Stimulated activated effector memory CD8-positive, alpha-beta T cell treated with anti-CD3 and anti-CD28 coated beads, Interleukin-12 subunit alpha, Interleukin-12 subunit beta, amount 100 ng/mL, for 72 hours (primary cell): ENCODE results near the gene NOTCH2.

ENCODE experiments used
- ATAC-seq: fragments of 150-1000 bp; cut with Tn5 transposase; 2 replicates; pipeline ENCODE4 v1.10.0; 2021
- DNase-seq, 2 donors: peaks; one replicate each; pipeline ENCODE4 v3.0.0; 2021 to 2022; ENCODE audit warnings: low spot score in 2 of 2
- H3K27ac Mint-ChIP-seq: one replicate; pipeline ENCODE4 v1.8.0; 2022; ENCODE audit warnings: mild to moderate bottlenecking, mixed read lengths
- H3K36me3 Mint-ChIP-seq: one replicate; pipeline ENCODE4 v1.8.0; 2022; ENCODE audit warnings: mild to moderate bottlenecking, mixed read lengths
- H3K4me1 Mint-ChIP-seq: one replicate; pipeline ENCODE4 v1.8.0; 2022; ENCODE audit warnings: mixed read lengths
- H3K4me3 Mint-ChIP-seq: one replicate; pipeline ENCODE4 v1.8.0; 2022; ENCODE audit warnings: mild to moderate bottlenecking, mixed read lengths
- H3K9me3 Mint-ChIP-seq: one replicate; pipeline ENCODE4 v1.8.0; 2022; ENCODE audit warnings: mixed read lengths

The NOTCH2 gene

DNA sequence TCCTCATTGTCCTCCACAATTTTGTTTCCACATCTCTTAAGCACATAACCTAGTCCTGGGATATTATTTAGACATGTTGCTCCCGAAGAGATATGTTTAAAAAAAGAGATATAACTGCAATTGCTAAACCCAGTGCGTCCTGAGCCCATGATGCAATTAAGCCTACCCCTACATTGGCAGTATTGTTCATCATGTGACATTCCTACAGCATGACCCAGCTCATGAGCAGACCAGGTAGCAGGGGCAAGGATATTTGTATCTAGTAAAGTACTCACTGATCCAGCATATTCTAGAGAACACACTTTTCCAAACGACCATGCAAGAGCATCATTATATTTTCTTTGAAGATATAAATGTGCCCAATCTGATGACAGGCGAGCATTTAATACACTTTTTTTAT, 174.4 kb downstream of the NOTCH2 start:
- Mint-ChIP-seq H3K27ac (no peak overlapping the region), H3K9me3 (no peaks in the 10 kb centered on the region), H3K4me3 (no peak overlapping the region), H3K4me1 (peaks cover 10% of the 10 kb centered on the region), H3K36me3 (no peaks in the 10 kb centered on the region)
- ATAC-seq (no peak), DNase-seq (no peak)

DNA sequence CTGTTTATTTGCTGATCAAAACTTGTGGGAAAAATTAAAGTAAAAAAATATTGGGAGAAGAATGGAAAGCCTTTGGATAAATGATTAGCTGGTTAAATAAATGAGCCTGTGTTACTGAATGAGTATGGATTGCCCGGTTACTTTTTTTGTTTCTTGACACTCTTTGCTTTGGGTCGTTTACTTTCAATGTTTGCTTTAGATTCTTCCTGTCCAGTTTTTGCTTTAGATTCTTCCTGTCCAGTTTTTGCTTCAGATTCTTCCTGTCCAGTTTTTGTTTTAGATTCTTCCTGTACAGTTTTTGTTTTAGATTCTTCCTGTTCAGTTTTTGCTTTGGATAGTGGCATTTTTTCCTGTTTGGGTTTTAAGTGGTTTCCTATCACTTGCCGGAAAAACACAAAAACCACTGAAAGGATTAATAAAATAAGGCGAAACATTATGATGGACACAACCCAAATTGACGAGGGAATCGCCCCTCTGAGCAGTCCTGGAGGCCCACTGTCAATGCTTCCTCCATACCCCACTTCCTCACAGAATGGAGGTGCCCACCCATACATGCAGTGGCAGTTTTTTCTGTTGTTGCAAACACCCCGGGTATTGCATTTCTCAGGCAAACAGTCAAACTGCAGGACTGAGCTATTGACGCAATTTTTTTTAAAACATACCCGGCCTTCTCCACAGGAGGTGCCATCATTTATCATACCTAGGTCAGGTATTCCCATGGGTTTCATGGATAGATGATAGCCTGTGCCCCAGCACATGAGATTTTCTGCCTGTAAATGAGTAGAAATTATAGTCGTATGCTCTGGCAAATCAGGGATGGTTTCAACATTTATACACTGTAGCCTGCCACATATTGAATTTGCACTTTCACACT, 175.4 kb downstream of the NOTCH2 start:
- ATAC-seq (no peak), DNase-seq (no peak)
- H3K4me3 Mint-ChIP-seq: no peak overlapping the region
- H3K4me1 Mint-ChIP-seq: peaks cover 10% of the 10 kb centered on the region
- no peak overlapping the region for H3K27ac Mint-ChIP-seq
- H3K9me3 Mint-ChIP-seq: no peaks in the 10 kb centered on the region
- H3K36me3 Mint-ChIP-seq: no peaks in the 10 kb centered on the region

DNA sequence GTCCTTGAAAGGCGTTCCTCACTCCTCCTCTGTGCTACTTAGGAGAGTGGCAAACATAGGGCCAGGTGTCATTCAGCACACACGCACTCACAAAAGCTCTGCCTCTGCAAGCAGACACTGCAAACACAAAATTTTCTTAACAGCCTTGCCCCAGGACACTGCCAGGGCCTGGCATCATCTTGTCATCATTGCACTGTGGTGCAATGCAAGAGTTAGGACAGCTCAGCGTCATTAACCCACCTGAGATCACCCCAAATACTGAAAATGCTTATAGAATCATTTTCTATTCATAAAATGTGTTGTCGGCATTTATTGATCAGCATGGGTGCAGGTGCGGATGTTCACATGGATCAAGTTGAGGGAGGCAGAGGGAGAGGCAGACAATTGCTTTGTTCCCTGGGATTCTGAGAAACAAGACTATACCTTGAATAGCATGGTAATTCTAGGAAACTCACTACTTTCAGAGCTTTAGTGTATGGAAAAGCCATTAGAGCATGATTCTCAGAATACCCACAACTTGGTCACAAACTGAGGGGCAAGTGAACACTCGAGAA, 176.1 kb downstream of the NOTCH2 start:
- Mint-ChIP-seq H3K27ac (no peak overlapping the region), H3K36me3 (no peaks in the 10 kb centered on the region), H3K4me3 (no peak overlapping the region), H3K4me1 (peaks cover 10% of the 10 kb centered on the region), H3K9me3 (peaks cover 4% of the 10 kb centered on the region)
- ATAC-seq: peak; percentile 72
- DNase-seq: no peak

DNA sequence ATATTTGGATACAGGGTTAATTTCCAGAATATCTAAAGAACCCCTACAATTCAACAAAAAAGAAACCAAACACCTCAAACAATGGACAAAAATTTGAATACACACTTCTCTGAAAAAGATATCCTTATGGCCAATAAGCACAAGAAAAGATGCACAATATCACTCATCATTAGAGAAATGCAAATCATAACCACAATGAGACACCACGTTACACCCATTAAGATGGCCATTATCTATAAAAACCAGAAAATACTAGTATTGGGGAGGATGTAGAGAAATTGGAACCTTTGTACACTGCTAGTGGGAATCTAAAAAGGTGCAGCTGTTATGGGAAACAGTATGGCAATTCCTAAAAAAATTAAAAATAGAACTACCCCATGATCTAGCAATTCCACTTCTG, 178.1 kb downstream of the NOTCH2 start:
- Mint-ChIP-seq H3K4me1 (peaks cover 10% of the 10 kb centered on the region), H3K27ac (no peak overlapping the region), H3K4me3 (no peak overlapping the region), H3K9me3 (peaks cover 7% of the 10 kb centered on the region), H3K36me3 (no peaks in the 10 kb centered on the region)
- no peak for DNase-seq
- ATAC-seq: no peak

DNA sequence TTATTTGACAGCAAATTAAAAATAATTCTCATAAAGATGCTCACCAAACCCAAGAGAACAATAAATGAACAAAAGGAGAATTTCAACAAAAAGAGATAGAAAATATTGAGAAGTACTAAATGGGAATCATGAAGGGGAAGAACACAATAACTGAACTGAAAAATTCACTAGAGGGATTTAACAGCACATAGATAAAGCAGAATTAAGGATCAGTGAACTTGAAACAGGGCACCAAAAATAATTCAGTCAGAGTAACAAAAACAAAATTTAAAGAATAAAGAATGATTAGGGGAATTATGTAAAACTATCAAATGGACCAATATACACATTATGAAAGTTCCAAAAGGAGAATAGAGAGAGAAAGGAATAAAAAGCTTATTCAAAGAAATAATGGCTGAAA, 181.0 kb downstream of the NOTCH2 start:
- H3K36me3 Mint-ChIP-seq: no peaks in the 10 kb centered on the region
- H3K9me3 Mint-ChIP-seq: peaks cover 7% of the 10 kb centered on the region
- H3K4me1 Mint-ChIP-seq: peaks cover 5% of the 10 kb centered on the region

DNA sequence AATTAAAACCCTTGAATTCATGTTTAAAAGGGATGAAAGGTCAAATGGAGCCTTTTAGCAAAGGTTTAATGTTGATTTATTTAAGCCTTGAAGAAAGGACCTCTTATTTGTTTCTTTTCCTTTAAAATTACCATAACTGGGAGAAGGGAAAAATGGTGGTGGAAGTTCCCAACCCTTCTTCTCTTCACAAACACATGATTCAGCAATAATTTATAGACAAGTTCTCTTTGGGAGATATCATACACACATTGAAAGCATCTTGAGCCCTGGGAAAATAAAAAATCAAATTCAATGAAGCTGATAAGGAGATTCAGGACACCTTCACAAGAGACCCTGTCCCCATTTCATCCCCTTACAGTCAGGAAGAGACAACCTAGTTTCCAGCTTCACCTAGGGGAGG, 182.0 kb downstream of the NOTCH2 start:
- H3K4me1 Mint-ChIP-seq: no peaks in the 10 kb centered on the region
- DNase-seq: no peak
- H3K9me3 Mint-ChIP-seq: peaks cover 7% of the 10 kb centered on the region
- no peaks in the 10 kb centered on the region for H3K36me3 Mint-ChIP-seq
- no peak overlapping the region for H3K4me3 Mint-ChIP-seq
- no peak overlapping the region for H3K27ac Mint-ChIP-seq
- ATAC-seq: no peak

More for the DNA sequence above, 181.0 kb downstream of the NOTCH2 start:
- no peak overlapping the region for H3K27ac Mint-ChIP-seq
- H3K4me3 Mint-ChIP-seq: no peak overlapping the region
- no peak for DNase-seq
- ATAC-seq: no peak

DNA sequence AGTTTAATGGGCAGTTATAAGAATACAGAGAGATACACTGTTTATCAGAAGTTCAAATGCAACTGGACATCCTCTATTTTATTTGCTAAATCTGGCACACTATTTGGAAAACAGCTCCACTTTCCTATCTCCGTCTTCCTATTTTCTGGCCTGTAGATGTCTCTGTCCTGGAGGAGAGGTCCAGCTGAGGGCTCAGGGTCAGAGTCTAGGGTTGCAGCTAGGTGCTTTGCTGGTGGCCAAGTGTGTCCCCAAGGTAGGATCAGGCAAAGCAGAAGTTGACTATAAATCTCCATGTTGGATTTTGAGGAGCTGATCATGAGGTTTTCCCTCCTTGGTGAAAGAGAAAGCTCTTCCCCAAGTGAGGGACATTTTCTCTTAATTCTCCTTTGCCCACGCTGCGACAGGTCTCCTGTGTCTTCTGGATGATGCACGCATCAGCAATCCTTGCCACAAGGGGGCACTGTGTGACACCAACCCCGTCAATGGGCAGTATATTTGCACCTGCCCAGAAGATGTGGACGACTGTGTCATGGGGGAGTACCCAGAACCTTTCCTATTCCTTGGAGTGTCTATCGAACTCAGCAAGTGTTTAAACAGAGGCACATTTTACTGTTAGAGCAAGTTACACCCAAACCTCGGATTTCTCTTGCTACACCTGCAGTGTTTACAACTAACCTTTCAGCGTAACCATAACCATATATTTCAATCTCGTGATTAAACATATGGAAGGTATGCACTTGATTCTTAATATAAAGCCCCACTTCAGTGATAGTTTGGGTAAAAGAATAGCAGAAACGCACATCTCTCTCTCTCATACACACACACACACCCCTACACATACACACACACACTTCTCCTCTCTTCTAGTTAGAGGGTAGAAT, 183.3 kb downstream of the NOTCH2 start:
- no peaks in the 10 kb centered on the region for H3K4me1 Mint-ChIP-seq
- H3K27ac Mint-ChIP-seq: no peak overlapping the region

DNA sequence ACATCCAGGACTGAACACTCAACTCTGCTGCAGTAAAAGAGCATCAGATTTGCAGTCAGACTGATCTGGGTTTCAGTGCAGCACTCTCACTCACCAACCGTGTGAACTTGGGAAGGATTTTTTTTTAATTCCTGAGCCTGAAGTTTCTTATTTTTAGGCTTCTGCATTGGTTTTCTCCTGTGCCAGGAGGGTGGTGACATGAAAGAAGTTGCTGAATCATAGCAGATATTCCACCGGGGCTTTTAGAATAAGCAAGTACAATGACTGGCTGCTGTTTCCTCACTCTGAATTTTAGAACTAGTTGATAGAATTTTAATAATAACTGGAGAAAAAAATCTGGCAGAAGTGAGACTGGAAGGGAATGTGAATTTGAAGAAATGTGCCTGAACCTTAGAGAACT, 184.8 kb downstream of the NOTCH2 start:
- no peak for ATAC-seq

More for the DNA sequence above, 183.3 kb downstream of the NOTCH2 start:
- DNase-seq (peak; percentile 53 to 81), ATAC-seq (peak; percentile 76)
- peaks cover 7% of the 10 kb centered on the region for H3K9me3 Mint-ChIP-seq
- no peak overlapping the region for H3K4me3 Mint-ChIP-seq
- H3K36me3 Mint-ChIP-seq: no peaks in the 10 kb centered on the region

DNA sequence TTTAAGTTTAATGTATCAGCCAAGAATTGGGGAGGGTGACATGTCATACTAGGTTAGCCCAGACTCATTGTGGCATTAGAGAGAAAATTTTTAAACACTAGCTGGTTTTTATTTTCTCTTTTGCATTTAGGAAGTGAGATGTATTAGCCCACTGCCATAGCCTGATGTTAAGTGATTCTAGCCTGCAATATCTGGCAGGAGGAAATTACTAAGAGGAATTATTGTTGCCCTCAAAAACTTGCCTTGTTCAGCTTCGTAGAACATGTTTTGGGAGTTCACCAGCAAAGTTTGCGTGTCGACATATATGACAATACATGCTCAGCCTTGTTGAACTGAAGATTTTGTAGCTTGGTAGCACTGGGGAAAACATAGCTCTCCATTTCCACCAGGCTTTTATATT, 185.6 kb downstream of the NOTCH2 start:
- no peak overlapping the region for H3K4me3 Mint-ChIP-seq
- no peaks in the 10 kb centered on the region for H3K4me1 Mint-ChIP-seq
- peaks cover 7% of the 10 kb centered on the region for H3K9me3 Mint-ChIP-seq
- no peak overlapping the region for H3K27ac Mint-ChIP-seq
- no peak for DNase-seq
- ATAC-seq: no peak
- H3K36me3 Mint-ChIP-seq: no peaks in the 10 kb centered on the region

More for the DNA sequence above, 184.8 kb downstream of the NOTCH2 start:
- Mint-ChIP-seq H3K36me3 (no peaks in the 10 kb centered on the region), H3K4me3 (no peak overlapping the region), H3K9me3 (peaks cover 7% of the 10 kb centered on the region), H3K4me1 (no peaks in the 10 kb centered on the region), H3K27ac (no peak overlapping the region)
- DNase-seq: no peak

DNA sequence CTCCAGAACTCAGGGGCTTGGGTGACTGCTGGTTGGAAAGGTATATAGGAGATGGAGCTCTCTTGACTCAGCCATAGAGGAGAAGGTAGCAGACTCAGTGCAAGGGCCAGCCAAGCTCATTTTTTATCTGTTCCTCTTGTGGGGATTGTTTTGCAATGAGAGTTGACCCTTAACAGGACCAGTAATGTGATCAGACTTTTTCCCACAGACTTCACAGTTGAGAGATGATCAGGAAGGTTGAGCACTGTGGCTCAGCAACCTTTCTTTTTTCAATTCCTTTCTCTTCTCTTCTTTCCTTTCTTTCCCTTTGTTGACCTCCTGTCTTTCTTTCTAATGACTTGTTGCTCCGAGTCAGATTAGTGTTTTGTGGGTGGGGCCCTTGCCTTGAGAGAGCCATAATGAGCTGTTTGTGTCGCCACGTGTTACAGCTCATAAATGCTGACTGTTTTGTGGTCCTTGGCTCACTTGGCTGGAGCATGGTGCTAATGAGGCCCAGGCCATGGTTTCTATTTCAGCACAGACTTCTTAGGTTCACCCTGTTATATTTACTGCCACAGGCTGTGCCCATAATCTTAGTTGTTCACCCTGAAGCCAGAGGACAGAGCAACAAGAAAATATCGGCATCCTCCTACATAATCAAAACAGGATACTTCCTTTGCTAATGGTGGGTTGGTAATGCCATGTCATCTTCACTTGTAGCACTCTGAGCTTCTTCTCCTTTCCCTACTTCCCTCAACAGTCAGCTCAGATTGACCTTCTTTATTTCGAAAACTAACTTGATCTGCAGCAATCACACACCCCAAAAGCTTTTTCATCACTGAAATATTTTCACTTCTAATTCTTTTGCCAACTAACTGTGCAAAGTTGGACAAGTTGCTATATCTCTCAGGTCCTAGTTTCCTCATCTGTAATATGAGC, 187.1 kb downstream of the NOTCH2 start:
- DNase-seq: no peak

DNA sequence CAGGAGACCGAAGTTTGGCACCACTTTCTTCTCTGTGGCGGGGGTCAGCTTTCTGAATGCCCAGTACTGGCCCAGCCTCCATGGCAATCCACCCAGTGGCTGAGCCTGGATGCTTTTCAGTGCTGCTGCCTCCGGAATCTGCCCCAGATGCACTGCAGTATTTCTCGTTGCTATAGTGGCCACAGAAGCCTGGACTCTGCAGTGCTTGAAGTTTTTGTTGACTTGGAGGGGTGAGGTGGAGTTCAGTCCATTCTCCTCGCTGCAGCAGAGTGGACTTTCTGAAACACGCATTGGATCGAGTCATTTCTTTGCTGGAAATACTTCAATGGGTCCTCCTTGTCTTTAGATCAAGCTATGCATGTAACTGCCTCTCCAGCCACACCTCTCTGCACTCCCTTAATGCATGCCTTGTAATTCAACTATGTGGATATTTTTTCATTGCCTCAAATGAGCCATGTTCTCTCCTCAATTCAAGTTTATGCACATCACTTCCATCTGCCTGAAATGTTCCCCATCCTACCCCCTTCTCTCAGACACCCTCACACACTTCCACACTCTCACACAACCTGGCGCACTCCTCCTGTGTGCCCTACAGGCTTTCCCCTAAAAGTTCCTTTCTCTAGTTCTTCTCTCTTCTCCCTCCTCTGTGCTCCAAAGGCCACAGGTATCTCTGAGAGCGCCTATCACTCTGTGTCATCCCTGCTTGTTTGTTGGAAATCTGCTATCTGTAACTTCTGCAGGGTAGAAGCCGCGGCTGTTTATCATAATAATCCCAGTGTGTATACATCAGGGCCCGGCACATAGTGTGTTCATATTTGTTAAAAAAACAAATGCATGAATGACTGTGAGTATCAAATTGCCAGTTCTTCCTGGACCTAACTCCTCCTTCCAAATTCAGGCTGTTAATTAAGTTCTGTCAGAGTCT, 189.7 kb downstream of the NOTCH2 start:
- no peaks in the 10 kb centered on the region for H3K9me3 Mint-ChIP-seq
- H3K4me3 Mint-ChIP-seq: no peak overlapping the region
- DNase-seq (no peak), ATAC-seq (no peak)
- no peaks in the 10 kb centered on the region for H3K36me3 Mint-ChIP-seq
- no peaks in the 10 kb centered on the region for H3K4me1 Mint-ChIP-seq
- H3K27ac Mint-ChIP-seq: no peak overlapping the region

More for the DNA sequence above, 187.1 kb downstream of the NOTCH2 start:
- Mint-ChIP-seq H3K36me3 (no peaks in the 10 kb centered on the region), H3K9me3 (no peaks in the 10 kb centered on the region), H3K27ac (no peak overlapping the region), H3K4me3 (no peak overlapping the region), H3K4me1 (no peaks in the 10 kb centered on the region)
- peak; percentile 40 for ATAC-seq

DNA sequence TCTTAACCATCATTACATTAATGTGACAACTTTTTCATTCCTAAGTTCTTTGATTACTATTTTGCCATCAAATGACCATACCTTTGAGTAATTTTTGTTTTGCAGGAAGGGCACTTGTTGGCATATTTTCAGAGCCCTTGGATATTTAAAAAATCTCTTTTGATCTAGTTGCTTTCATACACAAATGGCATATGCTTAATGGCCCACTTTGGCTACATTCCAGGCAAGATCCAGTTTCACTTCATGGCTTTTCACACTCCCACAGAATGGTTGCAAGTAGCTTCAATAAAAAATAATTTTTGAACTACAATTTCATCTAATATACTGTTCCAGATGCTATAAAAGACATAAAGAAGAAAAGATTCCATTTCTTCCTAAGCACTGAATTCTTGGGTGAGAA, 191.3 kb downstream of the NOTCH2 start:
- H3K9me3 Mint-ChIP-seq: no peaks in the 10 kb centered on the region
- DNase-seq (no peak), ATAC-seq (no peak)
- no peak overlapping the region for H3K27ac Mint-ChIP-seq
- H3K4me1 Mint-ChIP-seq: no peaks in the 10 kb centered on the region
- H3K36me3 Mint-ChIP-seq: no peaks in the 10 kb centered on the region
- no peak overlapping the region for H3K4me3 Mint-ChIP-seq

DNA sequence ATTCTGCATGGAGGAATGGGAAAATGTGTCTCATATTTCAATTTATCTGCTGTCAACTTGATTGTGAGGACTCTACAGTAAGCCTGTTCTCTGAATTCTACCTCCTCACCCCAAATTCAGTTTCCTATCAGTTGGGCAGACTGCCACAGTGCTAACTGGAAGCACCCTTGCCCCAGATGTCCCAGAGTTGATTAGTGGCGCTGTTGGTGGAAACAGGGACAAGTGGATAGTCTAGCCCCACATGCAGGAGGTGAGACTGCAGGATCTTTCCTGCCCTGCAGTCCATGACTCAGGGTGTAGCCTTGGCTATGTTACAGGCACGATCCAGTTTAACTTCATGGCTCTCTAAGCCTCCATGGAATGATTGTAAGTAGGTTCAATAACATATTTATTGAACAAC, 195.3 kb downstream of the NOTCH2 start:
- no peaks in the 10 kb centered on the region for H3K36me3 Mint-ChIP-seq
- no peaks in the 10 kb centered on the region for H3K9me3 Mint-ChIP-seq
- no peak for DNase-seq
- no peak for ATAC-seq
- H3K27ac Mint-ChIP-seq: no peak overlapping the region
- no peak overlapping the region for H3K4me3 Mint-ChIP-seq
- peaks cover 4% of the 10 kb centered on the region for H3K4me1 Mint-ChIP-seq
